WTC11 (cell line): Measurements from ENCODE around the gene GRAP. TPM values are rescaled to one million over a fixed set of nuclear protein-coding genes. Genes with fewer than 3 reads are reported as not detected.

Source experiments
- ATAC-seq: fragments of 200-7000 bp; cut with Tn5 transposase; 2 replicates; pipeline ENCODE4 v1.10.0; 2021; ENCODE audit warnings: mild to moderate bottlenecking, moderate library complexity
- CTCF ChIA-PET: fragments of 300-600 bp; sonication (Branson Sonifier 250); formaldehyde crosslinking; loops from one replicate; lab custom pipeline; 2021; ENCODE audit warnings: antibody characterized with exemption; lab: Charles Lee
- POLR2A ChIA-PET: fragments of 350-600 bp; sonication (Branson Sonifier 250); formaldehyde crosslinking; loops from one replicate; lab custom pipeline; 2021; ENCODE audit warnings: antibody characterized with exemption; lab: Charles Lee
- DNase-seq: peaks from one replicate; pipeline ENCODE4 v3.0.0; 2021; ENCODE audit warnings: low spot score
- H3K27ac Mint-ChIP-seq: 2 replicates; pipeline ENCODE4 v1.8.0; 2021; ENCODE audit warnings: mixed read lengths
- H3K27me3 Mint-ChIP-seq: 2 replicates; pipeline ENCODE4 v1.8.0; 2021; ENCODE audit warnings: low read depth, mild to moderate bottlenecking, moderate library complexity, mixed read lengths
- H3K36me3 Mint-ChIP-seq: 2 replicates; pipeline ENCODE4 v1.8.0; 2021; ENCODE audit warnings: mixed read lengths
- H3K4me1 Mint-ChIP-seq: 2 replicates; pipeline ENCODE4 v1.8.0; 2022; ENCODE audit warnings: mixed read lengths
- H3K4me3 Mint-ChIP-seq: 2 replicates; pipeline ENCODE4 v1.8.0; 2021; ENCODE audit warnings: mild to moderate bottlenecking, moderate library complexity, mixed read lengths
- H3K9me3 Mint-ChIP-seq: 2 replicates; pipeline ENCODE4 v1.8.0; 2021; ENCODE audit warnings: mixed read lengths
- FOXP1 ChIP-seq: sonication (generic); formaldehyde crosslinking; IDR thresholded peaks from 2 replicates; pipeline ENCODE4 v1.8.0; 2022; ENCODE audit warnings: missing genetic modification reagents, mild to moderate bottlenecking, moderate library complexity, borderline replicate concordance
- FOXP4 ChIP-seq: sonication (generic); formaldehyde crosslinking; IDR thresholded peaks from 2 replicates; pipeline ENCODE4 v1.8.0; 2022; ENCODE audit warnings: mild to moderate bottlenecking, missing genetic modification reagents
- GABPB1 ChIP-seq: sonication (generic); formaldehyde crosslinking; IDR thresholded peaks from 2 replicates; pipeline ENCODE4 v1.8.1; 2023; ENCODE audit warnings: mild to moderate bottlenecking, missing genetic modification reagents
- GRHL2 ChIP-seq: fragments of 250-450 bp; sonication (Bioruptor Pico); IDR thresholded peaks from 2 replicates; pipeline ENCODE4 v1.8.0; 2022; ENCODE audit warnings: mild to moderate bottlenecking, moderate library complexity; ENCODE audit not compliant: insufficient replicate concordance, severe bottlenecking
- HMGXB4 ChIP-seq: sonication (generic); formaldehyde crosslinking; IDR thresholded peaks from 2 replicates; pipeline ENCODE4 v1.8.1; 2023; ENCODE audit warnings: mild to moderate bottlenecking, moderate library complexity, missing genetic modification reagents
- MAX ChIP-seq: sonication (generic); formaldehyde crosslinking; IDR thresholded peaks from 2 replicates; pipeline ENCODE4 v1.8.0; 2022; ENCODE audit warnings: mild to moderate bottlenecking, missing genetic modification reagents
- MXD4 ChIP-seq: fragments of 250-450 bp; sonication (Bioruptor Pico); IDR thresholded peaks from 2 replicates; pipeline ENCODE4 v1.8.0; 2021; ENCODE audit warnings: mild to moderate bottlenecking, moderate library complexity, borderline replicate concordance
- PRDM15 ChIP-seq: sonication (generic); formaldehyde crosslinking; IDR thresholded peaks from 2 replicates; pipeline ENCODE4 v1.8.0; 2022; ENCODE audit warnings: missing genetic modification reagents
- SP1 ChIP-seq: sonication (generic); formaldehyde crosslinking; conservative IDR thresholded peaks from 2 replicates; pipeline ENCODE4 v1.8.1; 2022; ENCODE audit warnings: missing genetic modification reagents
- USF1 ChIP-seq: sonication (generic); formaldehyde crosslinking; IDR thresholded peaks from 2 replicates; pipeline ENCODE4 v1.8.0; 2022; ENCODE audit warnings: mild to moderate bottlenecking, missing genetic modification reagents
- ZBTB43 ChIP-seq: sonication (generic); formaldehyde crosslinking; IDR thresholded peaks from 2 replicates; pipeline ENCODE4 v1.8.1; 2023; ENCODE audit warnings: mild to moderate bottlenecking, missing genetic modification reagents
- ZNF317 ChIP-seq: sonication (generic); formaldehyde crosslinking; IDR thresholded peaks from 2 replicates; pipeline ENCODE4 v1.8.1; 2023; ENCODE audit warnings: low read depth, mild to moderate bottlenecking, moderate library complexity, missing genetic modification reagents, borderline replicate concordance
- ZNF671 ChIP-seq: fragments of 250-450 bp; sonication (Bioruptor Pico); IDR thresholded peaks from 2 replicates; pipeline ENCODE4 v1.8.0; 2021; ENCODE audit warnings: mild to moderate bottlenecking
- total RNA-seq: library from RNA; stranded (reverse); gene quantifications from 3 replicates; pipeline ENCODE4 v1.2.3, GENCODE V29; 2021

The GRAP gene
- total RNA-seq, 1 experiment from 2014 or later, result 0.59 TPM

- no peak for TF ChIP-seq ZBTB43
- no peak for TF ChIP-seq FOXP4 (CRISPR knock-in tag)
- peak; percentile 93 for TF ChIP-seq USF1 (CRISPR knock-in tag)
- TF ChIP-seq MAX (CRISPR knock-in tag), result peak; percentile 67; the same call in 1 of the 2 replicates
- peak; percentile 20; the same call in 1 of the 2 replicates for TF ChIP-seq HMGXB4 (CRISPR knock-in tag)
- TF ChIP-seq ZNF317 (CRISPR knock-in tag), result no peak
- no peak for TF ChIP-seq GRHL2 (CRISPR knock-in tag)
- no peak for TF ChIP-seq MXD4 (CRISPR knock-in tag)
- TF ChIP-seq SP1 (CRISPR knock-in tag), result peak; percentile 77
- TF ChIP-seq FOXP1, result peak; percentile 21; the same call in 1 of the 2 replicates
Observed at GRCh38 chr17:19004421-19005136, 42.2 kb downstream of the GRAP start, which contains the start of gene FAM83G (continued).

GRCh38 chr17:19003543-19004420 is 43.0 kb downstream of the GRAP start:
- H3K4me3 Mint-ChIP-seq, result peak overlapping the region; percentile 87
- DNase-seq (peak; percentile 62), ATAC-seq (peak; percentile 68)
- POLR2A ChIA-PET, result interaction anchor here (0.6 to 1.2 kb wide), 2 partner anchors 37 to 145 kb away, joined by 3 to 6 read pairs; partner anchors contain the start of gene PRPSAP2
- CTCF ChIA-PET, result interaction anchor here (0.6 to 3.3 kb wide), 3 partner anchors 10 to 252 kb away, joined by 4 to 20 read pairs (median 4); no protein-coding TSS in a partner anchor
- H3K4me1 Mint-ChIP-seq, result peaks cover 20% of the 10 kb centered on the region
- peaks cover 11% of the 10 kb centered on the region for H3K9me3 Mint-ChIP-seq
- H3K27ac Mint-ChIP-seq, result peak overlapping the region; percentile 90; the same call in 1 of the 2 replicates
- H3K36me3 Mint-ChIP-seq, result peaks cover 8% of the 10 kb centered on the region; the same call in 1 of the 2 replicates
- TF ChIP-seq MAX (CRISPR knock-in tag) (0 out of 2 replicates have a peak, but pooled peaks have one; percentile 16), PRDM15 (peak; percentile 61; the same call in 1 of the 2 replicates), ZNF671 (no peak), GABPB1 (CRISPR knock-in tag) (peak; percentile 20; the same call in 1 of the 2 replicates)
- no peaks in the 10 kb centered on the region; the same call in 1 of the 2 replicates for H3K27me3 Mint-ChIP-seq
